Loucy (cell line): ENCODE measurements around the gene RAB10.

ENCODE experiments used
- H2AFZ ChIP-seq: fragments of 200-600 bp; sonication (generic); 2 replicates; pipeline ENCODE4 v1.6.0; 2016; ENCODE audit warnings: antibody characterized with exemption, mild to moderate bottlenecking, low read length, moderate library complexity
- H3F3A ChIP-seq: fragments of 200-600 bp; 2 replicates; pipeline ENCODE4 v1.6.0; 2016; ENCODE audit warnings: antibody characterized with exemption, low read depth, mild to moderate bottlenecking
- H3K27me3 ChIP-seq: fragments of 200-600 bp; sonication (generic); 2 replicates; pipeline ENCODE4 v1.6.1; 2014; ENCODE audit warnings: low read length, mild to moderate bottlenecking; ENCODE audit not compliant: insufficient read depth, poor library complexity, severe bottlenecking
- H3K36me3 ChIP-seq: fragments of 200-600 bp; sonication (generic); 2 replicates; pipeline ENCODE4 v1.6.1; 2016; ENCODE audit warnings: low read length; ENCODE audit not compliant: insufficient read depth
- H3K4me1 ChIP-seq: fragments of 200-600 bp; sonication (generic); 2 replicates; pipeline ENCODE4 v1.5.1; 2014; ENCODE audit warnings: low read length, mild to moderate bottlenecking; ENCODE audit not compliant: insufficient read depth, poor library complexity, severe bottlenecking
- H3K4me2 ChIP-seq: fragments of 200-600 bp; sonication (generic); 2 replicates; pipeline ENCODE4 v1.6.0; 2014; ENCODE audit warnings: antibody characterized with exemption, low read length, low read depth, mild to moderate bottlenecking; ENCODE audit not compliant: poor library complexity, severe bottlenecking
- H3K4me3 ChIP-seq: fragments of 200-600 bp; sonication (generic); 2 replicates; pipeline ENCODE4 v1.5.1; 2014; ENCODE audit warnings: low read length, mild to moderate bottlenecking, mixed read lengths; ENCODE audit not compliant: poor library complexity, severe bottlenecking
- H3K79me2 ChIP-seq: fragments of 200-600 bp; sonication (generic); 2 replicates; pipeline ENCODE4 v1.6.1; 2014; ENCODE audit warnings: low read length; ENCODE audit not compliant: insufficient read depth
- H3K9ac ChIP-seq: fragments of 200-600 bp; sonication (generic); 2 replicates; pipeline ENCODE4 v1.6.0; 2014; ENCODE audit warnings: mild to moderate bottlenecking, low read depth, low read length, moderate library complexity; ENCODE audit not compliant: poor library complexity, severe bottlenecking
- H3K9me2 ChIP-seq: fragments of 200-600 bp; sonication (generic); replicated peaks from 2 replicates; pipeline ENCODE4 v1.6.1; 2016; ENCODE audit warnings: low read depth, low read length, mixed read lengths
- H3K9me3 ChIP-seq: fragments of 200-600 bp; sonication (generic); 2 replicates; pipeline ENCODE4 v1.6.1; 2014; ENCODE audit warnings: mild to moderate bottlenecking, antibody characterized with exemption, low read length, low read depth; ENCODE audit not compliant: insufficient read depth
- H4K20me1 ChIP-seq: fragments of 200-600 bp; sonication (generic); 2 replicates; pipeline ENCODE4 v1.6.0; 2014; ENCODE audit warnings: antibody characterized with exemption, low read length, mild to moderate bottlenecking; ENCODE audit not compliant: insufficient read depth, poor library complexity, severe bottlenecking
- EZH2phosphoT487 ChIP-seq: fragments of 200-600 bp; IDR thresholded peaks from 2 replicates; pipeline ENCODE4 v1.6.1; 2018; ENCODE audit warnings: antibody characterized with exemption, mild to moderate bottlenecking, moderate library complexity, borderline replicate concordance
- TF ChIP-seq, protein P1 (sequence below): fragments of 200-600 bp; sonication (generic); conservative IDR thresholded peaks from 2 replicates; pipeline ENCODE4 v1.5.1; 2014; ENCODE audit warnings: mild to moderate bottlenecking, antibody characterized with exemption, low read length

RAB10 gene

DNA sequence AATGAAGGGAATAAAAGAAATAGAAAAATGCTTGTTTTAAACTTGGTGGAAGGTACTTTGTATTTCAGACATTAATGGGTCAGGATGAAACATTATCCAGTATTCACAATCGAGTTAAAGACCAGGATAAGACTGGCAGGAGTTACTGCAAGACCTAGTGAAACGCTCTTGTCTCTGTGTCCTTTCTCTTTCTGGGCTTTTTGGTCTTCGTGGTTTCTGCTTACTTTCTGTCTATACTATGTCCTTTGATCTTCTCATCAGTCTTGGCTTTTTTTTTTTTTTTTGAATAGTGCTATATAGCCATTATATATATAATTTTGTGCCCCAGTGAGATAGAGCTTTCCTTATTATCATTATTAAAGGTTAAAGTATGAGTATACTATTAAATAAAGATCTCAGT, 96.9 kb downstream of the RAB10 start:
- H3K9me2 ChIP-seq = no peaks in the 10 kb centered on the region
- peaks cover 64% of the 10 kb centered on the region for H3K36me3 ChIP-seq
- H3K27me3 ChIP-seq = no peaks in the 10 kb centered on the region
- peaks cover 10% of the 10 kb centered on the region; the same call in 1 of the 2 replicates for H3K79me2 ChIP-seq
- H2AFZ ChIP-seq = no peak overlapping the region
- no peak overlapping the region for H3K4me2 ChIP-seq
- no peaks in the 10 kb centered on the region for H3K9me3 ChIP-seq
- no peaks in the 10 kb centered on the region for H3K4me1 ChIP-seq
- TF ChIP-seq, protein P1, sequence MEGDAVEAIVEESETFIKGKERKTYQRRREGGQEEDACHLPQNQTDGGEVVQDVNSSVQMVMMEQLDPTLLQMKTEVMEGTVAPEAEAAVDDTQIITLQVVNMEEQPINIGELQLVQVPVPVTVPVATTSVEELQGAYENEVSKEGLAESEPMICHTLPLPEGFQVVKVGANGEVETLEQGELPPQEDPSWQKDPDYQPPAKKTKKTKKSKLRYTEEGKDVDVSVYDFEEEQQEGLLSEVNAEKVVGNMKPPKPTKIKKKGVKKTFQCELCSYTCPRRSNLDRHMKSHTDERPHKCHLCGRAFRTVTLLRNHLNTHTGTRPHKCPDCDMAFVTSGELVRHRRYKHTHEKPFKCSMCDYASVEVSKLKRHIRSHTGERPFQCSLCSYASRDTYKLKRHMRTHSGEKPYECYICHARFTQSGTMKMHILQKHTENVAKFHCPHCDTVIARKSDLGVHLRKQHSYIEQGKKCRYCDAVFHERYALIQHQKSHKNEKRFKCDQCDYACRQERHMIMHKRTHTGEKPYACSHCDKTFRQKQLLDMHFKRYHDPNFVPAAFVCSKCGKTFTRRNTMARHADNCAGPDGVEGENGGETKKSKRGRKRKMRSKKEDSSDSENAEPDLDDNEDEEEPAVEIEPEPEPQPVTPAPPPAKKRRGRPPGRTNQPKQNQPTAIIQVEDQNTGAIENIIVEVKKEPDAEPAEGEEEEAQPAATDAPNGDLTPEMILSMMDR = no peak
- no peak for TF ChIP-seq EZH2phosphoT487
- H3F3A ChIP-seq = no peaks in the 10 kb centered on the region
- H3K4me3 ChIP-seq = no peak overlapping the region
- H3K9ac ChIP-seq = no peak overlapping the region
- H4K20me1 ChIP-seq = peaks cover 4% of the 10 kb centered on the region

DNA sequence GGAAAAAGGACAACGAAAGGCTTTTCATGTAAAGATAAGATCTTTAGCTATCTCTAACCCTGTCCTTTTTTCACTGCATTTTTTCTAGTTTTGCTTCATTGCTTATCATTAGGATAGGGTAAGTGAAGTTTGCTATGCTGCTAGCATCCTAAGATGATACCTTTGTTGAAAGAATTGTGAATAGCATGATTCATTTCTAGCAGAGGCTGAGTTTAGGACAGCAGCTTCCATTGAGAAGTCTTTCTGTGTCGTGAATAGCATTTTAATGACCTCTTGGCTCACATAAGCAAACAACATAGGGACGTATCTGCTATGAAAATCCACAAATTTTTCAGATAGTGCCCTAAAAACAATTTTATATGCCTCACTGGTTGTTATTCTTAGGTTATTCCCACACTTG, 102.6 kb downstream of the RAB10 start:
- no peak overlapping the region for H2AFZ ChIP-seq
- H3K4me3 ChIP-seq = no peak overlapping the region
- H4K20me1 ChIP-seq = no peaks in the 10 kb centered on the region
- peaks cover 42% of the 10 kb centered on the region; the same call in 1 of the 2 replicates for H3K36me3 ChIP-seq
- no peaks in the 10 kb centered on the region for H3K9me2 ChIP-seq
- no peak overlapping the region for H3K4me2 ChIP-seq
- no peaks in the 10 kb centered on the region for H3K27me3 ChIP-seq
- TF ChIP-seq, protein P1 = no peak
- TF ChIP-seq EZH2phosphoT487 = no peak
- H3K79me2 ChIP-seq = no peaks in the 10 kb centered on the region
- no peaks in the 10 kb centered on the region for H3F3A ChIP-seq
- no peaks in the 10 kb centered on the region for H3K4me1 ChIP-seq
- no peak overlapping the region for H3K9ac ChIP-seq
- H3K9me3 ChIP-seq = no peaks in the 10 kb centered on the region

- no peaks in the 10 kb centered on the region for H3K27me3 ChIP-seq
- no peak overlapping the region for H2AFZ ChIP-seq
- no peak overlapping the region for H3K9ac ChIP-seq
- H3K9me2 ChIP-seq = no peaks in the 10 kb centered on the region
- H3K4me2 ChIP-seq = no peak overlapping the region
- H3F3A ChIP-seq = no peaks in the 10 kb centered on the region
- TF ChIP-seq, protein P1 = no peak
- TF ChIP-seq EZH2phosphoT487 = no peak
- H3K4me3 ChIP-seq = no peak overlapping the region
- no peaks in the 10 kb centered on the region for H4K20me1 ChIP-seq
- H3K9me3 ChIP-seq = no peaks in the 10 kb centered on the region
- H3K36me3 ChIP-seq = peaks cover 25% of the 10 kb centered on the region; the same call in 1 of the 2 replicates
- H3K79me2 ChIP-seq = no peaks in the 10 kb centered on the region
- H3K4me1 ChIP-seq = peaks cover 14% of the 10 kb centered on the region
Observed at GRCh38 chr2:26139269-26140183, 105.6 kb downstream of the RAB10 start.
